HK-2 (cell line): ENCODE results near the gene PRDM16.

Experiments
- DNase-seq: peaks from one replicate; pipeline ENCODE4 v3.0.0-alpha.2; 2018; ENCODE audit not compliant: unreplicated experiment

Gene PRDM16

GRCh38 chr1:3461934-3462275 lies 392.9 kb downstream of the PRDM16 start:
- no peak for DNase-seq

- DNase-seq = no peak
These were observed 393.5 kb downstream of the PRDM16 start for GRCh38 chr1:3462356-3463012.

DNA sequence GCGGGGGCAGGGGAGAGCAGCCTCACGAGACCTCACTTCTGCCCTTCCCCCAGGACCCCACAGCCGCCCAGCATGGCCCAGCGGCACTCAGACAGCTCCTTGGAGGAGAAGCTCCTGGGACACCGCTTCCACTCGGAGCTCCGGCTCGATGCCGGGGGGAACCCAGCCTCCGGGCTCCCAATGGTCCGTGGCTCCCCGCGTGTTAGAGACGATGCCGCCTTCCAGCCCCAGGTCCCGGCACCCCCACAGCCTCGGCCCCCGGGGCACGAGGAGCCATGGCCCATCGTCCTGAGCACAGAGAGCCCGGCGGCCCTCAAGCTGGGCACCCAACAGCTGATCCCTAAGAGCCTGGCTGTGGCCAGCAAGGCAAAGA lies 394.0 kb downstream of the PRDM16 start:
- no peak for DNase-seq

DNA sequence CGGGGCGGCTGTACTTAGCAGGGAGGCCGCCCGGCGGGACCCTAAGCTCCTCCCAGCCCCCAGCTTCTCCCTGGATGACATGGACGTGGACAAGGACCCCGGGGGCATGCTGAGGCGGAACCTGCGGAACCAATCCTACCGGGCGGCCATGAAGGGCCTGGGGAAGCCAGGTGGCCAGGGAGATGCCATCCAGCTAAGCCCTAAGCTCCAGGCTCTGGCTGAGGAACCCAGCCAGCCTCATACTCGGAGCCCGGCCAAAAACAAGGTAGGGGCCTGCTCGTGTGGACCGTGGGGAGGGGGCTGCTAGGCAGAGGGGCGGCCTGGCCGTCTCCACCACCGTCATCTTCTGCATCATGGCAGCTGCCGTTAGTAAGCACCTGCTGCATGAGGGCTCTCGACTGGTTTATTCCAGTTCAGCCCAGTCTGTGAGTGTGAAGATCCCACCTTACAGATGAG lies 394.4 kb downstream of the PRDM16 start:
- no peak for DNase-seq

DNA sequence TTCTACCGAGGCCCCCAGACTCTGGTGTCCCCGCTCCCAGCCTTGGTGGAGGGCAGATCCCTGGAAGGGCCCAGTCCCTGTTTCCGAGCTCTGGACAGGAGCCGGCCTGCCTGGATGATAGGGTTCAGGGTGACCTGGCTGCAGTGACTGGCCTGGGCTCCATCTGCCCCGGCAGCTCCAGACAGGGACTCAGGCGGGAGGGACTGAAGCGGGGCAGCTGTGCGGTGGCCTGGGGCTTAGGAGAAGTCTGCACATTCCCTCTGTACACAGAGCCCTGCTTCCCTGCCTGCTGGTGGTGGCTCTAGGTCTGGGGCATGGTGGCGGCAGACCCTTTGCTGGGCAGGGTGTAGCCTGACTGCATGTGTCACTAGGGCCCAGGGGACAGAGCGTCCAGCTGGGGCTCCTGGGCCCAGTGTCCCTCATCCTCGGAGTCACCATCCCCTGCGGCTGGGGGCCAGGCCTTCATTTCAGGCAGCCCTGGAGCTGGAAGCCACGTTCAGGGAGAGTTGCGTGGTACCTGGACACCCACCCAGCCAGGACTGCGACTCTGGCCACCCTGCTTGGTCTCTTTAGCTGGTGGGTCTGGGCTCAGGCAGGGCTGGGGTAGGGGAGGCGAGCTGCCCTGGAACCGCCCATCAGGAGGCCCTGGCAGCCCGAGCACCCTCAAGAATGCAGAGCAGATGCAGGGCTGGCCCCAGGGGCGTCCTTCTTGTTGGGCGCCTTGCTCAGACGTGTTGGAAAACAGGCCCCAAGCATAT lies 395.1 kb downstream of the PRDM16 start:
- DNase-seq = no peak

DNA sequence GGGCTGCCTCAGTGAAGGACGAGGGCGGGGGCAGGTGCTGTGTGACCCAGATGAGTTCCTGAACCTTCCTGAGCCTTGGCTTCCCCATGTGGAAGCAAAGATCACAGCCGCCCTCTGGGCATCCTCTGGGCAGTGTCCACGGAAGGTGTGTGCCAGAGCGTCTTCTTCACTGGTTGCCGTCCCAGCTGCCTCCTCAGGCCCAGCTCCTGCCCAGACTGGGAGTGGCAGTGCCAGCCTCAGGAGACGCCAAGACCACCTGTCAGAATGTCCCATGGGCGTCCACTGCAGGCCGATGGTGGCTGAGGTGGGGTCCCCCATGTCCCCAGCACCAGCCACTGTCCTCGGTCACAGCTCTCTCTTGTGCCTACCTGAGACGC lies 395.6 kb downstream of the PRDM16 start:
- DNase-seq = no peak

DNA sequence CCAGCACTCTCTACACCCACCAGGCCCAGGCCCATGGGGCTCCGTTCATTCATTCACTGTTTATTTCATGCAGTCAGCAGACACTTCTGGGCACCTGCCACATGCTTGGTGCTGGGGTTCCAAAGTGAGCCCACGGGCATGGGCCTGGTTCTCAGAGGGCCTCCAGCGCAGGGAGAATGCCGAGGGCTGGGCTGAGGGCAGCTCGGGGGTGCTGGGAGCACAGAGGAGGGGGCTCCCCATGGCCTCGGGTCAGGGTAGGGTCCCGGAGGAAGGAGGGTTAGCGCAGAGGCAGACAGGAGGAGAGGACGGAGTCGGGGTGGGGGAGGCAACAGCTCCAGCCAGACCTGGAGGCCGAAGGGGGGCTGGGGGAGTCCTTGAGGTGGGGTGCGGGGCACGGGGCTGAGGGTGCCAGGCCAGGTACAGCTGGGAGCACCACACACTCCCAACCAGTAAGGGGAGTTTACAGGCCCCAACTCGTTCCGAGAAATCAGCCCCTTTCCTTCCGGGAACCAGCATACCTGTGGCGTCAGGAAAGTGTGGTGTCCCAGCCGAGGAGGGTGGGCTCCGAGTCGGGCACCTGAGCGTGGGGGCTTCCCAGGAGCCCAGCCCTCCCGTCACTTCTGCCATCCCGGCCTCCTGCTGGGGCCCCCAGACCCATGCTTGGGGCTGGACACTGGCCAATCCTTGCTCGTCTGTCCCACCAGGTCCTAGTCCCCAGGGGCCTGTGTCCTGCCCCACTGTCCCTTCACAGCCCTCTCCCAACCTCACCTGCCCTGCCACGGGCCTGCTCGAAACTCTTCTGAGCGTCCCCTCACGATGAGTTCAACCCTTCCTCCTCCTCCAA lies 396.3 kb downstream of the PRDM16 start:
- DNase-seq = no peak

GRCh38 chr1:3465935-3466321 lies 396.9 kb downstream of the PRDM16 start:
- no peak for DNase-seq

DNA sequence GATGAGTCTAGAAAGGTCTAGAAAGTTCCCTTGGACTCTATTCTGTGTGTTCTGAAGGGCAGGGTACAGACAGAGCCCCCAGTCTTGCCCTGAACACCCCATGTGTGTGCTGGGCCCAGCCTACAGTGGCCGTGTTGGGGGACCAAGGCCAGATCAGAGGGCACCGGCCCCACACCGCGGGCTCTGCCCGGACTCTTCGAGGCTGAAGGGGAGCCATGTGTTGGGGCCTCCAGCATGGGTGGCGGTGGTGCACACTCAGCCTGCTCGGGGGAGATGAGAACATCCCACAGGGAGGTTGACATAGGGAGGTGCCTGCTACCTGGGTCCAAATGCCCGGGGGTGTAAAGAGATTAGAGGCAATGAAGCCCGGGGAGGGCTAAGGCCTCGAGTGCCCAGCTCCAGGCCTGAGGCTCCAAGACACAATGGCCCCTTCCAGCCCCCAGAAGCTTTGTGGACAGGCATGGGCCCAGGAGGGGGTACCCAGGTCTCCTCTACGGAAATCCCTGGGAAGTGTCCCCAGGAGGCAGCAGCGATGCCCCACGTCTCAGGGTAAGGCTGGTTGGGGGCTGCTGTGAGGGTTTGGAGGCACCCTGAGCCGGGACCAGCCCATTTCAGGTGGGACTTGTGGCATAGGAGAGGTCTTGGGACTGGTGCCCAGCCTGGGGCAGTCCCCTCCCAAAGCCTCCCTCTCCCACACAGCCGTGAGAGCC lies 397.5 kb downstream of the PRDM16 start:
- no peak for DNase-seq

DNA sequence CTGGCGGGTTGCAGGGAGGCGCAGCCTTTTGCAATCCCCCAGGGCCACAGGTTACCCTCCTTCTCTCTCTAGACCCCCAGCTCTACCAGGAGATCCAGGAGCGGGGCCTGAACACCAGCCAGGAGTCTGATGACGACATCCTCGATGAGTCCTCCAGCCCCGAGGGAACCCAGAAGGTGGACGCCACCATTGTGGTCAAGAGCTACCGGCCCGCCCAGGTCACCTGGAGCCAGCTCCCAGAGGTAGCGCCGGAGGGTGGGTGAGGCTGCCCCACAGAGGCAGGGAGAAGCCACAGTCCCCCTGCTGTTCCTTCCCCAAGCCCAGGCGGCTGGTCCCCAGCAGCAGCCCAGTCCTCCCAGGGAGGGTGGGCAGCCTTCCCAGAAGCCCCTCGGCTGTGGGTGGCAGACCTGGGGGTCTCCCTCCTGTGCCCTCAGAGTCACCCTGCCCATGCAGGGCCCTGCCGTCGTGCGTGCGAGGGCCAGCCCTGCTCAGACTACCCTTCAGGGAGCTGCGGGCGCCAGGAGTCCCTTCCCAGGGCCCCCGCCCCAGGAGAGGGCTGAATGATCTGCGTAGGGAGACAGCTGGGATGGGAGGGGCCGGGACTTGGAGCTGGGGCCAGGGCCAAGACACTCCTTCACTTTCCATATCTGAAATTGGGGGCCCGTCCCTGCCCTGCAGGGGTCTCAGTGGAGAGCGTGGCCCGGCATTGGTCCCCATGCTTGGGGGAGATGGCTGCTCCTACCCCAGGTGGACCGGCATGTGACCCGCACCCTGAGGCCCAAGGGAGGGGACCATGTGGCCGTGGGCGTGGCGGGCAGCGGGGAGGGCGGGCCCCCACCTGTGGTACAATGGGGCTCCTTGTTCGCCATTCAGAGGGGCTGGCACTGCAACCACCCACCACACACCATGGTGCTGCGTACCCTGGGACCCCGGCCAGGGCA lies 398.4 kb downstream of the PRDM16 start:
- peak; percentile 0 for DNase-seq

DNA sequence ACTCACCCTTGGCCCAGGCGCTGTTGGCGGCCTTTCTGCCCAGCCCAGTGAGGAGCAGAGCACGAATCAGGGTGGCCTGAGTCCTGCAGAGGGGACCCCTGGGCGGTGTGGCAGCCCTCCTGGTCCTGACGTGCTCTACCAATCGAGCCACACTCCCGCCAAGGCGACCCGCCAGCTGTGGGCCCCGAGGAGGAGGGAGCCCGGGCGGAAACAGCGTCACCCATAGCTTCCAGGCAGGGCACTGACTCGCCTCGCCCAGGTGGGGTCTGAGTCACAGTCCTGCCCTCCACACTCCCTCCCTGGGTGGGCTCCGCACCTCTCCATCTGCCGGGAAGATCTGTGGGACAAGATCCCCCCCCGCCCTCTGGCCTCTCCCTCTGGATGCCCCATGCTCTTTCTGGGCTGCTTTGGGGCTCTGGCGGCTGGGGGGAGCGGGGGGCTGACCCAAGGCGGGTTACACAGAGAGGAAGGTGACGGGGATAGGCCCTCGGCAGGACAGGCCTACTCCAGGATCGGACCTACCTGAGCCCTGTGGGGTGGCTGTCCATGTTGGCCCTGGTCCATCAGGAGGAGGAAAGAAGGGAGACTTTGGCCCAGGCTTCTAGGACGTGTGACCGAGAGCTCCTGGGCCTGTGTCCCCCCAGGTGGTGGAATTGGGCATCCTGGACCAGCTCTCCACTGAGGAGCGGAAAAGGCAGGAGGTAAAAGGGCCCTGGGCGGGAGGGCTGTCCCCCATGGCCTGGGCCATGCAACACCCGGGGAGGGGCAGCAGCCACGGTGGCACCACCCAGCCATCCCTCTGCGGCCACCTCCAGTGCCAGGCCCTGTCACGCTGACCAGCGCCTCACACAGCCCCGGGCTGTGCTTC lies 399.5 kb downstream of the PRDM16 start:
- DNase-seq = no peak

DNA sequence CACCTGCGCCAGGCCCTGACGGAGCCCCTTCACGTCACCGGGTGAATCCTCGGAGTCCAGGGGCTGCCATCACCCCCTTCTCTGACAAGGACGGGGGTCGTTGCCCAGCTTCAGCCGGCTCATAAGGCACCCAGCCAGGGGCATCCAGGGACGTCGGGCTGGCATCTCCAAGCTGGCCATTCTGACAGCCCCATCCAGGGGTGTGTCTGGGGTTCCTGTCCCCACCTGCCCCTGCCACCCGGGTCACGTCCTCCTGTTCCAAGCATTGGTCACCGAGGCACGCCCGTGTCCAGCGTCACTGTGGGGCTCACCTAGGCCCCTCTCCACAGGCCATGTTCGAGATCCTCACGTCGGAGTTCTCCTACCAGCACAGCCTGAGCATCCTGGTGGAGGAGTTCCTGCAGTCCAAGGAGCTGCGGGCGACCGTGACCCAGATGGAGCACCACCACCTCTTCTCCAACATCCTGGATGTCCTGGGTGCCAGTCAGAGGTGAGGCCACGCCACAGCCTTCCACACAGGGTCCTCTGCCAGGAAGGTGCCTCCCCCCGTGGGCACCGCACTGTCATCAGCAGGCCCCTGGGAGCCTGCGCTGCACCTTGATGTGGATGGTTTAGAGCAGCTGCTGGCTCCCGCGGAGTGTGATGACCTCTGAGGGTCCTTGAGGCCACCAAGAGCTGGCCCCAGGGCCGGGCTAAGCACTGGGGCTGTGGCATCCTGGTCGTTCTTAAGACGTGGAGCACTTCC lies 400.3 kb downstream of the PRDM16 start:
- DNase-seq = no peak

DNA sequence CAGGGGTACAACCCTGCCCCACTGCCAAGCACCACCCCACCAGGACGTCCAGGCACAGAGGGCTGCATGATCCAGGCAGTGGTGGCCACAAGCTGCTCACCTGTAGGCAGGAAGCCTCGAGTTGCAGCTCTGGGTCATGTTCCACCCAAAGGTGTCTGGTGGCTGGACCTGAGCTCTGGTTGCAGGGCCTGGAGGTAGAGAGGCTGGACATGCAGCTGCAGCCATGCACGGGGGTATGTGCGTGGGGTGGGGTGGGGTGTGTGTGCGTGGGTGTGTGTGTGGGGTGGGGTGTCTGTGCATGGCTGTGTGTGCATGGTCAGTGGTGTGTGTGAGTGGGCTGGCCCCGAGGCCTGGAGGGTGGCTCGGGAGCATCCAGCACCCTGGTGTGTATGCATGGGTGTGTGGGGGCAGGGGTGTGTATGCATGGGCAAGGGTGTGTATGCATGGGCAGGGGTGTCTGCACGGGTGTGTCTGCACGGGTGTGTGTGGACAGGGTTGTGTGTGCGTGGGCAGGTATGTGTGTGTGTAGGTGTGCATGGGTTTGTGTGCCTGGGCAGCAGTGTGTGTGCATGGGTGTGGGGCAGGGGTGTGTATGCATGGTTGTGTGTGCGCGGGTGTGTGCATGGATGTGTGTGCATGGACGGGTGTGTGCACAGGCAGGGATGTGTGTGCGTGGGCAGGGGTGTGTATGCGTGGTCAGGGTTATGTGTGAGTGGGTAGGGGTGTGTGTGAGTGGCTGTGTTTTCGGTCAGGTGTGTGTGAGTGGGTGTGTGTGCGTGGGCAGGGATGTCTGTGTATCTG lies 401.0 kb downstream of the PRDM16 start:
- DNase-seq = no peak

DNA sequence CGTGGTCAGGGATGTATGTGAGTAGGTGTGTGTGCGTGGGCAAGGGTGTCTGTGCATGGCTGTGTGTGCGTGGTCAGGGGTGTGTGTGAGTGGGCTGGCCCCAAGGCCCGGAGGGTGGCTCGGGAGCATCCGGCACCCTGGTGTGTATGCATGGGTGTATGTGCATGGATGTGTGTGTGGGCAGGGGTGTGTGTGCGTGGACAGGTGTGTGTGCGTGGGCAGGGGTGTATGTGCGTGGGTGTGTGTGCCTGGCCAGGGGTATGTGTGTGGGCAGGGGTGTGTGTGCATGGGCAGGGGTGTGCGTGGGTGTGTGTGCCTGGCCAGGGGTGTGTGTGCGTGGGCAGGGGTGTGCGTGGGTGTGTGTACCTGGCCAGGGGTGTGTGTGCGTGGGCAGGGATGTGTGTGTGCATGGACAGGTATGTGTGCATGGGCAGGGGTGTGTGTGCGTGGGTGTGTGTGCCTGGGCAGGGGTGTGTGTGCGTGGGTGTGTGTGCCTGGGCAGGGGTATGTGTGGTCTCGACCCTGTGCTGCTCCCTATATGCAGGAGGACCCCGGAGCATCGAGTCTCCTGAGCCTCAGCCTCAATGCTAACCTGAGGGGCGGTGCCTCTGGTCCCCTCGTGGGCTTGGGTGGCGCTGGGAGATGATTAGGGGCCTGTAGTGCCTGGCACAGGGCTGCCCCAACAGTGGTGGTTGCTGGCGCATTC lies 401.8 kb downstream of the PRDM16 start:
- no peak for DNase-seq

GRCh38 chr1:3471356-3472087 lies 402.5 kb downstream of the PRDM16 start:
- peak; percentile 87 for DNase-seq

GRCh38 chr1:3472088-3472850 lies 403.3 kb downstream of the PRDM16 start:
- no peak for DNase-seq
